Kidney epithelial cell (primary cell): Measurements from ENCODE around the gene FEZ2. TPM values are rescaled to one million over a fixed set of nuclear protein-coding genes. Genes with fewer than 3 reads are reported as not detected.

Experiments
- DNase-seq: peaks from one replicate; pipeline ENCODE4 v3.0.0-alpha.2; 2010; ENCODE audit warnings: low read depth
- H3K27me3 ChIP-seq: 2 replicates; pipeline ENCODE4 v1.6.0; 2011; ENCODE audit warnings: low read length; ENCODE audit not compliant: control insufficient read depth, insufficient read depth
- H3K36me3 ChIP-seq: 2 replicates; pipeline ENCODE4 v1.5.1; 2011; ENCODE audit warnings: low read length; ENCODE audit not compliant: control insufficient read depth, insufficient read depth
- H3K4me3 ChIP-seq: 2 replicates; pipeline ENCODE4 v1.5.1; 2011; ENCODE audit warnings: low read depth, mild to moderate bottlenecking, control low read depth, low read length
- total RNA-seq: library from RNA; depleted of rRNA; stranded (reverse); fragments of >200 nt; gene quantifications from 2 replicates; pipeline ENCODE4 v1.2.3, GENCODE V29; 2015
- TF ChIP-seq, protein P1 (sequence below): IDR thresholded peaks from 2 replicates; pipeline ENCODE4 v1.5.1; 2011; ENCODE audit warnings: mild to moderate bottlenecking, moderate library complexity, low read length, control low read depth, inconsistent platforms; ENCODE audit not compliant: insufficient read depth, poor library complexity, severe bottlenecking

FEZ2 gene
- total RNA-seq, 1 donor from 2014 or later: 40.8 TPM

DNA sequence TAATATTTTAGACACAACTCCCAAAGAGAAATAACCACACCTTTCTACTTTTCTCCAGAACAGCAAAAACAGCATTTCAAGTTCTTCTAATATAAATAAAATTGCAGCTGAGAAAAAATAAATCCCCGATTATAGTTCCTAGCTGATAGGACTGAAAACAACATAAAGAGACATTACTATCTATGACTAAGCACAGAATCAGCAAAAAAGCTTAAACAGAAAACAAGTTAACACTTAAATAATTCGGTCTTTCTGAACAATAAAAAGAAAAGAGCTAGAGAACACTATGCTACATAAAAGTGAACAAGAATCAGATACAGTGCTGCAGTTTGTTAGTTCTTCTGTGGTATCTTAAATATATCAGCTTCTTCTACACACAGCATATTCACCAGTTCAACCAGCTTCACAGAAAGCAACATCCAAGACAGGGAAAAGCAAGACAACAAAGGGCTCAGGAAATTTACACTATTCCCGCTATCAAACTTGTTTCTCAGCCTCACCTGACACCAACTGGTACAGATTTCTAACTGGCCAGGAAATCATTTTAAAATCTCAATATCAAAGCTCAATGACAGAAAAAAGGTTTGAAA, 28.6 kb downstream of the FEZ2 start:
- Histone ChIP-seq H3K36me3 (no peaks in the 10 kb centered on the region), H3K4me3 (no peak overlapping the region), H3K27me3 (no peaks in the 10 kb centered on the region)
- DNase-seq: no peak
- TF ChIP-seq, protein P1, sequence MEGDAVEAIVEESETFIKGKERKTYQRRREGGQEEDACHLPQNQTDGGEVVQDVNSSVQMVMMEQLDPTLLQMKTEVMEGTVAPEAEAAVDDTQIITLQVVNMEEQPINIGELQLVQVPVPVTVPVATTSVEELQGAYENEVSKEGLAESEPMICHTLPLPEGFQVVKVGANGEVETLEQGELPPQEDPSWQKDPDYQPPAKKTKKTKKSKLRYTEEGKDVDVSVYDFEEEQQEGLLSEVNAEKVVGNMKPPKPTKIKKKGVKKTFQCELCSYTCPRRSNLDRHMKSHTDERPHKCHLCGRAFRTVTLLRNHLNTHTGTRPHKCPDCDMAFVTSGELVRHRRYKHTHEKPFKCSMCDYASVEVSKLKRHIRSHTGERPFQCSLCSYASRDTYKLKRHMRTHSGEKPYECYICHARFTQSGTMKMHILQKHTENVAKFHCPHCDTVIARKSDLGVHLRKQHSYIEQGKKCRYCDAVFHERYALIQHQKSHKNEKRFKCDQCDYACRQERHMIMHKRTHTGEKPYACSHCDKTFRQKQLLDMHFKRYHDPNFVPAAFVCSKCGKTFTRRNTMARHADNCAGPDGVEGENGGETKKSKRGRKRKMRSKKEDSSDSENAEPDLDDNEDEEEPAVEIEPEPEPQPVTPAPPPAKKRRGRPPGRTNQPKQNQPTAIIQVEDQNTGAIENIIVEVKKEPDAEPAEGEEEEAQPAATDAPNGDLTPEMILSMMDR: no peak

DNA sequence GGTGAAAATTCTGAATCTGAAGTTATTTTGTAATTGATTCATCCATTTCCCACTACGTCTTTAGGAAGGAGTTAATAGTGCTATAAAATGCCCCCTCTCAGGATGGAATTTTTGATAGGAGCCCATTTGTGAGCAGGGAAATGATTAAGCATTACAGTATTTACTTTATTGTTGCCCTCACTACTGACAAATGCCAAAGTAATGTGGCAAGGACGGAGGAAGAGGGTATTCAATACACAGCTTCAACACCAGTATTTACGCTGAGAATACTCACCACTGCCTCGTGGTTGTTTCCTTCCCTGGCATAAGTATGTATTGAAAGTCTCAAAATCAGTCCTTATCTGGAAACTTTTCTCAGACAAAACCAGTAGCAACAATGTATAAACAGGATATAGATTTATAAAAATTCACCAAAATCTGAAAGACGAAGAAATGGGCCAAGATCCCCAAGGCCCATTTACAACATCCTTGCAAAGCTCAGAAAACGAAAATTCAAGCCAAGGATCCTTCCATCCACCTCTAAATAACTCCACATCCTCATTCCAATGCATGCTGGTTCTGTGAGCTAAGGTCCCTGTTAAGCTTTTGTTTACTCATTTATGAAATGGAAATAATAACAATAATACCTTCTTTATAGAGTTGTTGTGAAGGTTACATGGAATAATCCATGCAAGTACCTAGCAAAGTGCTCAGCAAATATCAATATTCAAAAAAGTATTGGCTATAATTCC, 29.3 kb downstream of the FEZ2 start:
- DNase-seq: no peak
- Histone ChIP-seq H3K4me3 (no peak overlapping the region), H3K36me3 (no peaks in the 10 kb centered on the region), H3K27me3 (no peaks in the 10 kb centered on the region)
- TF ChIP-seq, protein P1: no peak

DNA sequence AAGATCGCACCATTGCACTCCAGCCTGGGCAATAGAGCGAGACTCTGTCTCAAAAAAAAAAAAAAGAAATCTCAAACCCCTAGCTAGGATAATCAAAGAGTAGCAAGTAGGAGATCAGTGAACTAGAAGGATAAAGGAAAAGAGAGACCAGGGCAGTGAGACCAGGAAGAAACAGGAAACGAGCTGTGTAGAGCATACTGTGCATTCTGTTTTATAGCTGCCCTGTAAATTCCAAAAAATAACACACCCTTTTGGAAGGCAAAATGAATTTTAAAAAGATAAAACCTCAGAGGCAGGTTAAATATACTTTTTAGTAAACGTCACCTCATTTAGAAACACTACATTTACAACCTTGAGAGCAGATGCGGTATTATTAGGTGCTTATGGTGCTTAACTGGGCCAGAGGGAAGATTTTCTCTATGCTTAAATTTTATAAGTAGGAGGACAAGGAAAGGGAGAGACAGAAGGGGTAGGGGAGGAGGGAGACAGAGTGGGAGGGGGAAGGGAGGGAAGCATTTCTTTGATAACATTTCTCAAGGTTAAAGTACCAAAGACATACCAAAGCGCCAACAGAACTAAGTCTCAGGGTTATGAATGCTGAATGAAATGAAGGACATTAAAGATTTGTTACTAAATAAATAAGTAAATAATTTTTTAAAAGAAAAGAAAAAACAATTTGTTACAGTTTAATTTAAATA, 30.1 kb downstream of the FEZ2 start:
- DNase-seq: no peak
- TF ChIP-seq, protein P1: no peak
- Histone ChIP-seq H3K36me3 (no peaks in the 10 kb centered on the region), H3K4me3 (no peak overlapping the region), H3K27me3 (no peaks in the 10 kb centered on the region)

DNA sequence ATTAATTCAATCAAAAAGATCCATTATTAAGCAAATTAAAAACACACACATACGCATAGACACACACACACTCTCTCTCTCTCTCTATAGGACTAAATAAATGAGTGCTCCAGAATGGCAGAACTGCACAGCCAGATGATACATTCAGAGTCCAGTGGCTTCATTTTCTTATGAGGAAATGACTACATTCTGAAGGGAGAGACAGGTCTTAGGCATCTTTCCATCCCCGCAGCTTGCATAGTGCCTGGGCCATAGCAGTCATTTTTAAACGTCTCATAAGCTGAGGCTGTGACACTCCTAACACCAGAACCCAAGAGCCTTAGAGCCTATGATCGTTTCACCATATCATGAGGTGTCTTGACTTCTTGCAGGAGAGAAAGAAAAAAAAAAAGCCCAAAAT, 31.1 kb downstream of the FEZ2 start:
- H3K27me3 ChIP-seq: no peaks in the 10 kb centered on the region
- no peaks in the 10 kb centered on the region for H3K36me3 ChIP-seq
- H3K4me3 ChIP-seq: no peak overlapping the region
- no peak for DNase-seq
- TF ChIP-seq, protein P1: no peak

DNA sequence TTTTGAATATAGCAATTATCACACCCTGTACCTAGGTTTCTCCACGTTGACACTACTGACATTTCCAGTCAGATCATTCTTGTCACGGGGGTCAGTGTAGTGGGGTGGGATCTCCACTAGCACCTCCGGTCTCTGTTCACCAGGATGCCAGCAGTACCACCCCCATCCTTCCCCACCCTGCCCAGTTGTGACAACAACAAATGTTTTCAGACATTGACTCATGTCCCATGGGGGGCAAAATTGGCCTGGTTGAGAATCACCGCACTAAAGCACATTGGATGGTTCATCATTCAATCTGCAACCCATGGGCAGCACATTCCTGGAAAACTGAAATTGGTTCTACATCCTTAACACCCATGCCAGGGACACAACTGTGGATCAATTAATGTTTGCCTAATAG, 32.3 kb downstream of the FEZ2 start:
- Histone ChIP-seq H3K27me3 (no peaks in the 10 kb centered on the region), H3K36me3 (no peaks in the 10 kb centered on the region), H3K4me3 (no peak overlapping the region)
- TF ChIP-seq, protein P1: no peak
- no peak for DNase-seq
